GOT3 (cell line): ENCODE results near the gene SYMPK.

Experiments used
- DNase-seq: peaks from one replicate; lab custom pipeline; 2025; ENCODE audit warnings: mixed read lengths; lab: John Stamatoyannopoulos, UW

Gene SYMPK

DNA sequence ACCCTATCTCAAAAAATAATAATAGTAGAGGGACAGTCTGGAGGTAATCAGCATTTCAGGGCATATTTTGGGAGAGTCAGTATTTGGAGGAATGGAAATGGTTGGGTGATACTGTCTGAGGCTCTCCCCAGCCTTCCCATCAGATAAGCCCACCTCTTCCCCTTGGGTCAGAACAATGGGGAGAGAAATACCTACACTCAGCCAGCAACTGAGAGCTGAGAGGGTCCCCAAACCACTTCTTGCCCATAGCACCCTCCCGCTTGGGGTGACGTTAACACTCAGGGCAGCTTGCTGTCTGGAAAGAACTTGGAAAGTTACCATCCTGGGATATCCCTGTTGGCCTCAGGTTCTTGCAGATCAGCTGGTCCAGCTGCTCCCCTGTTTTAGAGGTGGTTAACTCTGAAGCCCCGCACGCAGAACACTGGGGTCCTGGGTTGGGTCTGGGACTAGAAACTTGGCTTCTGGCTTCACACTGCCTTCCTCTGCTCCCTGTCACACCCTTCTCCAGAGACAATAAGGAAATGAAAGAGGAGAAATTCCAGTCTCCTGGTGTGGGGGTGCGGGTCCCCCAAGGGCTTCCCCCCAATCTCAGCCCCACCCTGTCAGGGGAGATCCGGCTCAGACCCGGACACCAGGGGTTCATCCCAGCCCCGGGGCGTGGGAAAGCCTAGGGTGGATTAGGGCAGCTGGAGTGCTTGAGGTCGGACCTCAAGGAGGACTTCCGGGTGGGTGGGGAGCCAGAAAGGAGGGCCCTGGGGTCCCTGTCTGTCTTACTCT, 3.6 kb upstream of the SYMPK start:
- DNase-seq, result no peak

DNA sequence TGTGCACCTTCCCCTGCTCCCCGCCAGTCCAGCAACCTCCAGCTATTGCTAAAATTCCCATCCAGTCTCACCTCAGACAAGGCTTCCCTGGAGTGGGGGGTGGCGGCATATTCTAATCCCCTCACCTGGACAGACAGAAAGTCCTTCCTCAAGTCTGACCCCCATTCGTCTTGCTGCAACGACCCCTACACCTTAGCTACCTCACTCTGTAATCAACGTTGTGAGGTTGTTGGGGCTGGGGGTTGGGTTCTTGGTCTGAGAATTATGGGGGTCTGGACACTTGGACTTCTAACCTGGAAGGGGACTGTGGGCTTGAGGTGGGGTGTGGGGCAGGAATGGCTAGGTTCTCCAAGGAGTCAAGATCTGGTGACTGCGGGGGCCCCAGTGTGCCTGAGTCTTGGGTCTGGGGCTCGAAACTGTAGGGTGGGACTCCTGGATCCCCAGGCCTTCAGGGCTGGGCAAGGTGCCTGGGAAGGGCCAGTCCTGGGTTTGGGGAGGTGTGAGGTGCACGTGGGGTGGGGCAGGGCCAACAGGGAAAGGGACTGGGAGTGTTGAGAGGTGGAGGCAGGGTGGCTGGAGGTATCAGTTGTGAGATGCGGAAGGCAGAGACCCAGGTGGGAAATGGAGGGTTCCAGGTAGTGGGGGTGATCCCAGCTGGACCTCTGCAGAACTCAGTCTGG, 2.5 kb upstream of the SYMPK start:
- no peak for DNase-seq

DNA sequence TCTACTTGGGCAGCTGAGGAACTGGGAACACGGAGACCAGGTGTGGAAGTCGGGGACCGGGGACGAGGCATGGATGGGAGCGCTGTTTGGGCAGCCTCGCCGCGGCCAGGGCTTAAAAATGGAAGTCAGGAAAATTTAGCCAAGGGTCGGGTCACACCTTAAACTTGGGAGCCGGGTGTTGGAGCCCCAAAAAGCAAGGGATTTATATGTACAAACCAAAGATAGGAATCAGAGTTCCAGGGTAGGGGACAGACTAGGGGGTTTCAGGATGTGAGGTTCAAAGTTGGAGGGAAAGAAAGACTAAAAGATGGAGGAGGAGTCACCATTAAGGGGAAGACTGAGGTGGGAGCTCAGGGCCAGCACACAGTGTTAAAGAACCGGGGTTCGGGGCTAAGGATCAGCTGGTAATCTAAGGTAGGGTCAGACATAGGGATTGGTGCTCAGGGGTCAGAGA, 1.7 kb upstream of the SYMPK start:
- DNase-seq, result no peak

DNA sequence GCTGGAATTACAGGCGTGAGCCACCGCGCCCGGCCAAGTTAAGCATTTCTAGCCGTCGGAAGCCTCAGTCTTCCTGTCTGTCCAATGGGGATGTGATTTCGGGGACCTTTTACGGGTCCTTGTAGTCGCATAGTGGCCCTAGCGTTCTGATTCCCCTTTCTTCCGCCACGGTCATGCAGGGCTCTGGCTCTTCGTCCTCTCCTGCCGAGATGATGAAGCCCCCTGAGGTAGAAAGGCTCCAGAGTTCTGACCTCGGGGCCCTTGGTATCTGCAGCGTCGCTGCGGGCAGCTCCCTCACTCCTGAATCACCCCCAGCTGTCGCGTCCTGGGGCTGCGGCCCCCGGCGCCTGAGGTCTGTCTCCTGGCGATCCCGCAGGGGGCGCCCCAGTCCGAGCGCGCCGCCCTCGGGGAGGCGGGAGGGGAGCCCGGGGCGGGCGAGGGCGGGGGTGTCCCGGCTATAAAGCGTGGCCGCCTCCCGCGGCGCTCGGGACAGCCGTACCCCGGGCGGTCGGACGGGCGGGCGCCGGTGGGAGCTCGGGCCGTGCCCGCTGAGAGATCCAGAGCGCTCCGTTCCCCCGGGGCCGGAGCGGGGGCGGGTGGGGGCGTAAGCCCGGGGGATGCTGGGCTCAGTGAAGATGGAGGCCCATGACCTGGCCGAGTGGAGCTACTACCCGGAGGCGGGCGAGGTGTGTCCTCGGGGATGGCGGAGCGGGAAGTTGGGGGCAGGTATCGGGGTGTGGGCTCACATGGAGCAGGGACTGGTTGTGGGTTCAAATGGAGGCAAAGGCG, 1.1 kb upstream of the SYMPK start, which contains the start of gene FOXA3:
FOXA3 (plus strand) TSS at position 487 of the 789 bp plus-strand sequence; CDS start at position 618, 131 bp downstream.
- no peak for DNase-seq

DNA sequence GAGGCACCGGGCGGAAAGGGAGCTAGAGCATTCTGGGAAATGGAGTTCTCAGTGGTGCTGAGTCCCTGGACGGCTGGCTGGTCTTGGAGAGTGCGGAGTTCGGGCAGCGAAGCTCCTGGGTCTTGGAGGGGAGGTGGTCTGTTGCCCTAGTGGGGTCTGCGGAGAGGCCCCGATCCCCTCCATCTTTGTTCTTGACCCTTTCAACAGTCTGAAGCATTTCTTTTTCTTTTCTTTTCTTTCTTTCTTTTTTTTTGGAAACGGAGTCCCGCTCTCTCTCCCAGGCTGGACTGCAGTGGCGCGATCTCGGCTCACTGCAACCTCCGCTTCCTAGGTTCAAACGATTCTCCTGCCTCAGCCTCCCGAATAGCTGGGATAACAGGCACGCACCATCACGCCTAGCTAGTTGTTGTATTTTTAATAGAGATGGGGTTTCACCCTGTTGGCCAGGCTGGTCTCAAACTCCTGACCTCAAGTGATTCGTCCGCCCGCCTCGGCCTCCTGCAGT, 440 bp upstream of the SYMPK start:
- no peak for DNase-seq

DNA sequence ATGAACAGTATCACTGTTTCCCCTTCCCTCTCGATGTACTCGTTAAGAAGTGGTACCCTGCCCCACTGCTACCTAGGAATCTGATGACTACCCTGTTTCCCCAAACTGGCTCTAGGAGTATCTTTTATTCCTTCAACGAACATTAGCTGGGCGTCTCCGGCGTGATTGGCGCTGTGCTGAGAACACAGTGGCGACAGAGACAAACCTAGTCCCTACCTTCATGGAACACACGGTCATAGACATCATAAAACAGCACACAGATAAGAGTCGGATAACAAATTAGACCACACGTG, 730 bp downstream of the SYMPK start:
- DNase-seq, result no peak

DNA sequence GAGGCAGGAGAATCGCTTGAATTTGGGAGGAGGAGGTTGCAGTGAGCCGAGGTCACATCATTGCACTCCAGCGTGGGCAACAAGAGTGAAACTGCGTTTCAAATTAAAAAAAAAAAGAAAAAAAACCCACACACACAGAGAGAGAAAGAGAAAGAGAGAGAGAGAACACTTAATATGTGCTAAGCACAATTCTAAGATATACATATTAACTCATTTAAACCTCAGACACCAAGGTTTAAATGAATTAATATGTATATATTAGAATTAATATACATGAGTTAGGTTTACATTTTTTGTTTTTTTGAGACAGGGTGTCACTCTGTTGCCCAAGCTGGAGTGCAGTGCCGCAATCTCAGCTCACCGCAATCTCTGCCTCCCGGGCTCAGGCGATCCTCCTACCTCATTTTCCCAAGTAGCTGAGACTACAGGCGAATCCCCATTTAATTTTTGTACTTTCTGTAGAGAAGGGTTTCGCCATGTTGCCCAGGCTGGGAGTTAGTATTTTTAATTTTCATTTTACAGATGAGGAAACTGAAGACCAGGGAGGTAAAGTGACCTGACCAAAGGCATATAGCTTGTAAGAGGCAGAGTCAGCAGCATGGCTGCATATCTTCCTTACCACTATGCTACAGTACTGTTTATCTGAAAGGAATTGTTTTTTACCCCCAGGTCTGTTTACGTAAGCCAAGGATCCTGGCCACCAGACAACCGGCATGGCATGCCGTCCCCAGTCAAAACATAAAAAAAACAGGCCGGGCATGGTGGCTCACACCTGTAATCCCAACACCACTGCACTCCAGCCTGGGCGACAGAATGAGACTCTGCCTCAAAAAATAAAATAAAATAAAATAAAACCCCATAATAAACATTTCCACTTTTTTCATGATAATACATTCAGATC, 2.3 kb downstream of the SYMPK start:
- DNase-seq, result no peak

DNA sequence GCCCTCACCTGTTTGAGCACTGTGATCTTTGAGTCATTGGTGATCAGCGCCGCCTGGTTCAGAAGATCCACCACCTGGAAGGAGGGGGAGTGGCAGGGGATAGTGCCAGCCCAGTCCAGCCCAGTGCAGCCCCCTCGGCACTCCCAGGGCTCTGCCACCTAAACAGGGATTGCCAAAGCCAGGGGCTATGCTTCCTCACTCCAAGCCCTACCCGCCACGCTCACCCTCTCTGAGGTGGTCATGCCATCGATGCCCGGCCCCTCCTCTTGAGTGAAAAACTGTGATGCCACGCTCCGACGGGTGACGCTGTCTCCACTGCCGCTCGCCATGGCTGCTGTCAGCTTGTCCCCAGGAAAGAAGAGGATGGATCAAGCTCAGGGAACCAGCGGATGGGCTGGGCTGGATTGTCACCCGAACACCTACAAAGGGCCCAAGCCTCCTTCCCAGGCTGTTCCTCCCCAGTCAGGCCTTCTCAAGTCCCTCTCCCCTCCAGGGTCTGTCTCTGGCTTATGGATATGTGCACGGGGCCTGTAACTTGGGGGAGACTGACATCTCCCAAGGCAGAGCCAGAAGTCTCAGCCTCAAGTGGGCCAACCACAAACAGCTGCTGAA, 8.7 kb downstream of the SYMPK start:
- no peak for DNase-seq

DNA sequence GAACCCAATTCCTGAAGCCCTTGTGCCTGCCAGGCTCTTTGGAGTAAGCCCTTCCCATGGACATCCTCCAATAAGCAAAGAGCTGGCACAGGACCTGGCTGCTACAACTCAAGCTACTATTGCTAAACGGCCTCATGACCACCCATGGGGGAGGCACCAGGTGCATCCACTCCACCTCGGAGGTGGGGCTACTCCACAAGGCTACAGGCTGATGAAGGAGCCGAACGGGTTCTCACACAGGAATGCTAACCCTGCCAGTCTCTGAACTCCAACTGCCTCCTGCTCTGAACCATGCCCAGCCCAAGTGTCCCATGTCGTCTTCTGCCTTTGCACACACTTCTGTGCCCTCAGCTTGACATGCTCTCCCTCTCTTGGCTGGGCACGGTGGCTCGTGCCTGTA, 10.0 kb downstream of the SYMPK start:
- DNase-seq, result no peak

DNA sequence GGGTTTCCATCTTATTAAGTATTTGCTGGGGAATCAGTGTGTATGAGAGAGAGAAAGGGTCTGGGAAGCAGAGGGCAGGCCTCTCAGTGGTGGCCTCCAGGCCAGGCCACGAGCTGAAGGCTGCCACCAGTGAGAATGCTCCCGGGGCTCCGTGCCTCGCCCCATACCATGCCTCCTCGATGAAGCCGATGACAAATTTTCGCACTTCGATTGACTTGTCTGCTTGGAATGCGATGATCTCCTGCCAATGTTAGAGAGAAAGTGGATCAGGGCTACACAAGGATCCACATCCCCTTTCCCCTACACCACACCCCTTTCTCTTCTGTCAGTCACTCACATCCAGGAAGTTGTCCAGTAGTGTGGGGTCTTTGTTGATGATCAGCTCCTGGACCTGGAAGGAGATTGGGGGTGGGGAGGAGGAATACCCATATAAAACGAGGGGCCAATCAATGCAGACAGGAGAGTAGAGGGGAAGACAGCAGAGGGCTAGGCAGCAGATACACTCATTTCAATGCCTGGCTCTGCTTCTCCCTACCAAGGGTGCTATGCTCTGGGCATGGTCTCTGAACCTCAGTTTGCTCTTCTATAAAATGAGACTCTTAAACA, 10.7 kb downstream of the SYMPK start:
- DNase-seq, result no peak

DNA sequence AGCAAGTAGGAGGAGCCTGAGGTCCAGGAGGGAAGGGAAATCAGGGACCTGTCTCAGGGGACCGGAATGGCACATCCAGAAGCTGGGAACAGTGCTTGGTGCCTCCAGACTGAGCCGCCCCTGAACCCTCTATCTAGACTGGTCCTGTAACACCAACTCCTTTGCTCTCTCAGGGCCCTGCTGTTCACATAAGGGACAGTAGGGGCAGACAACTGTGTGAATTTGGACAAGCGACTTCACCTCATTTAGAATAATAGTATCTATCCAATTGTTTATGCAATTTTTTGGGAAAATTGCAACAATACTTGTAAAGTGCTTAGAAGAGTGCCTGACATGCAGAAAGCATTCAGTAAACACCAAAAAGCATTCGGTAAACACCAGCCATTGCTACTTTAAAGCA, 14.0 kb downstream of the SYMPK start:
- DNase-seq, result no peak

DNA sequence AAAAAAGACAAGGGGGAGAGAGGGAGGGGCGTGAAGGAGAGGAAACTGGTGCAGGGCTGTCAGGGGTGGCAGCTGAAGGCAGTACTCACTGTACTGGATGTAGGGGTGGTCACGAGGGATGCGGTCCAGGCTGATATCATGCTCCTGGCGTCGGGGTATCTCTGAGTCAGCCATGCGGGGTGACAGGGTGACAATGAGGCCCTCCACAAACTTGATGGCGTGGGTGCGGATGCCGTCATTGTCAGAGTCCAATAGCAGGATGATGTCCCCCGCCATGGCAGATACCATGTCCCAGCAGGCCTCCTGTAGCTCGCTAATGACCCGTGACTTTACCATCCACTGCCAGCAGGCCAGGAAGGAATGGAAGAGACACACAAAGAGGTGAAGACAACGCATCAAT, 15.3 kb downstream of the SYMPK start:
- DNase-seq, result no peak

DNA sequence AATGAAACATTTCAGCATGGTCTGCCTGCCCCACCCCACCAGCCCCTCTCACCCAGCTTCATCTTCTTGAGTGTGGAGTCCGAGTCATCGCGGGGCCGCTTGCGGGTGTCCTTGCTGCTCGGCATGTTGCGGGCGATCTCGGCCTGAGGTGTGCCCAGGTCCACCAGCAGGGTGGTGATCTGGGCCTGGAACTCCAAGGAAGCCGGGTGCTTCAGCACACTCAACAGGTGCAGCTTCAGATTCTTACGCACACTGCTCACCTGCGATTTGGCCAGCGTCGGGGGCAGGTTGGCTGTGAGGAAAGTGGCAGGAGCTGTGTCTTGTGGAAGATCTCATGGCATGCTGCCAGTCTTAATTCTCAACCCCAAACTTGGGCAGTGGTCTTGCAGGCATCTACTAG, 20.7 kb downstream of the SYMPK start:
- DNase-seq, result no peak

DNA sequence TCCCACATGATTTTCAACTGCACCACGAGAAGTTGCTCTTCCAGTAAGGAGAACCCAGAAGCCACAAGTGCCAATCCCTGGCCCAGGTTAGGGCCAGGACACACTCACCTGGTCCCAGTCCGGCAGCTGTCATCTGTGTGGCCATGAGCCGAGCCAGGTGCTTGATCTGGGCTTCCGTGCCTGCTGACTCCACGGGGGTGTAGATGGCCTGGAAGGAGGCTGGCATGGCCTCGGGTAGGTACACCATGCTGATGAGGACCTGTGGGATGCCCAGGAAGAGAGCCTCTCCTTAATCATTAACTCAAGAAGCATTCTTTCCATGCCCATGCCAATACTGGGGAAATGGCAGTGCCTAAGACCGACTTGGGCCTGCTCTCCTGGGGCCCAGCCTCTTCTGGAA, 28.0 kb downstream of the SYMPK start:
- no peak for DNase-seq

DNA sequence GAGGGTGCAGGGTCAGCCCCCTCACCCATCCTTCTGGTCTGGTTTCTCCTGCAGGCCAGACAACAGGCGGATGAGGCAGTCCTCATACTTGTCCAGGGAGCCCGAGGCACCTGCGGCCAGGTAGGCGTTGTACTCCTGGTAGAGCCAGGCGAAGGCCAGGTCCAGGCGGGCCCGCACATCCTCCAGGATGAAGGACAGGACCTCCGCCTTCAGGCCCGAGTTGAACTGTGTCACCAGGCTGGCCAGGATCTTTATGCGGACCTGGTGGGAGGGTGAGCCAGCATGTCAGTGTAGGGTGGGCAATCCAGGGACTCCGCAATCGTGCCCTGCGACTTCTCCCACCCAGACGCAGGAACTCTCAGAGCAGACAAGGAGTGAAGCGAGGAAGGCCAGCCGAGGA, 34.0 kb downstream of the SYMPK start:
- no peak for DNase-seq

DNA sequence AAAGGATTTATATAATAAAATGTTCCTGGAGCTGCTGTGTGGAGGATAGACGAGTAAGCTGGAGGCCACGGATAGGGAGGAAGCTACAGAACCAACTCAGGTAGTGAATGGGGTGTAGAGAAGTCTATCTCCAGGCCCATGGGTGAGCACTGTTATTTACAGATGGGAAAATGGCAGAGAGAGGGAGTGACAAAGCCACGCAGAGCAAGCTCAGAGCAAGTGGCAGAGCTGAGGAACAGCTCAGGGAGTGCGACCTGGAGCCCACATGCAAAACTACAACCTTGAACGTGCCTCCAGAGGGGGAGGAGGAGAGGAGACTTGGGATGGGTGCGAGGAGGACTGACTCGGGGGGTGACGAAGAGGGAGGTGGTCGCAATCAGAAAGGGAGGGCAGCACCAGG, 34.4 kb downstream of the SYMPK start:
- DNase-seq, result no peak

DNA sequence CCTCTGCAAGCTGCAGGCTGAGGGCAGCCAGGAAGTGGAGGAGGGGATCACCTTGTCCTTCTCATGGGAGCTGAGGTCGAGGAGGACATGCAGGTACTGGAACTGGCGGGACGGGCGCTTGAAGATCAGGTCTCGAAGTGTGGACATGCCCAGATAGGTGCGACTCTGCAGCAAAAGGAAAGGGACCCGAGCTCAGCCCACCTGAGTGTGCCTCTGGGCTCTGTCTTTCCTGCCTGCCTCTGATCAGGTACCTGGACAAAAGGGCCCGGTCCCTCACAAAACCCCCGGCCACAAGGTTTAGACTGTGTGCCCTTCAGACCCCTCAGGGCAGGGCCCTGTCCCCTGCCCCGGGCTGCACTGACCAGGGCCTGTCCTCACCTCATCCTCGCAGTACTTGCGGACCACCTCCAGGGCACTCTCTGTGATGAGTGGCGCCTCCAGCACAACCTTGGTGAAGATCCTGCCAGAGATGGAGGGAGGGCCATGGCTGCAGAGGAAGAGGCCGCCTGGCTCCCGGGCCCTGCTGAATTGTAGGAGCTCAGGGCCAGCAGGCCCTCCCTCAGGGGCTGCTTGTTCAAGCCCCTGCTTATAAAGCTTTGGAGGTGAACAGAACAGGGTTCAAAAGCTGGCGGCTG, 35.4 kb downstream of the SYMPK start:
- DNase-seq, result no peak

DNA sequence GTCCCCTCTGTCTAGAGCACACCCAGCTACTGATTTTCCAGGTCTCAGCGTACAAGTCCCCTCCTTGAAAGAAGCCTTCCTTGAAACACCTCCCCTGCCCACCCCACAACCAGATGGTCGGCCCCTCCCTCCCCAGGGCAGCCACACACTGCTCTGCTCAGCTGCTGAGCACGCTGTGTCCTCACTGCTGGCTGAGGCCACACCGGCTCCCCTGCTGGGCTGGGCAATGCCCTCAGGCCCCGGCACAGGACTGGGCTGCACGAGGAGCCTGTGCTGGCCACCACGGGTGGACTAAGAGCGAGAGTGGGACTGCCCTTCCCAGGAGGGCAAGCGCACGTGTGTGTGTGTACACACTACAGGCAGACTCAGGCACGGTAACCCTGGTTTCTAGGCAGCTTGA, 36.0 kb downstream of the SYMPK start:
- no peak for DNase-seq

DNA sequence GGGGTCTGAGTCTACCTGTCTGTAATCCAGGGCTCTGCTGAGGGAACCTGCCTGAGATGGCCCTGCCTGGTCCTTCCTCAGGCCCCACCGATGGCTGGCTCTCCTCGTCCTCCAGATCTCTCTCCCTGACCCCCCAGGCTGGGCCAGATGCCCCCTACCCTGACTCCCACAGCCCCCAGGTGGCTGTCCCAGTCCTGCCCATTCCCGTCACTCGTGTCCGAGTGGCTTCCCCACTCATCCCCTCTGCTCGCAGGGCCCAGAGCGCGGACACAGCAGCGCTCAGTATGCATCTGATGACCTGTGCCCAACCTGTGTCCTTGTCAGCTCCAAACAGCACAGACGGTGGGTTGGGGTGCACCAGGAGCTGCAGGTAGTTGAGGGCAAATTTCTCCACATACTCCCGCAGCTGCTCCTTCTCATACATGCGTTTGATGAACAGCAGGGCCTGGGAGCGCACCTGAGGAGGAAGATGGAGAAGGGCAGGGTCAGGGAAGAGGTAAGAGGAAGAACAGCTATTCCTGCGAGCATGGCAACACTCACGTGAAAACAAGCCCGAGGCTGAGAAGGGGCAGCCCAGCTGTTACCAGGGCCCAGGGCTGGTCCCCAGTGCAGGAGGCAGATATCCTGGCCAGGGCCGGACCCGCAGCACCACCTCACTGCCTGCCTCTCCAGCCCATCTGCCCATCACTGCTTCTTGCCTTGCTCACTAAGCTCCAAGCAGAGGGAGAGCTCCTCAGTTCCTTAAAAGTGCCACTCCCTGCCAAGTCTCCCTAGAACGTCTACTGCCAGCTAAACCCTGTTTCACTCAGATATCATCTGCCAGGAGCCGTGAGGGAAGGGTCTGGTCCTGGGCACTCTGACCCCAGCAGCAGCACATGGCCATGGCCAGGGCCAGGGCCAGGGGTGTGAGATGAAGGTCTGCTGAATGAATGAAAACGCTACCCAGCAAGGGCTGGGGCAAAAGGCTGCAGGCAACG, 36.7 kb downstream of the SYMPK start:
- no peak for DNase-seq
